Measurements from ENCODE around the gene PCDHGA7. TPM values are rescaled to one million over a fixed set of nuclear protein-coding genes. Genes with fewer than 3 reads are reported as not detected.
A peak's percentile ranks its signal among the peaks of the same experiment; 100 is the strongest.

Gene PCDHGA7
- total and polyA plus RNA-seq, 2 donors (not counting 3 experiments of a cell fraction or from before 2014, with no cell fraction given): 0.84 to 1.8 TPM

DNA sequence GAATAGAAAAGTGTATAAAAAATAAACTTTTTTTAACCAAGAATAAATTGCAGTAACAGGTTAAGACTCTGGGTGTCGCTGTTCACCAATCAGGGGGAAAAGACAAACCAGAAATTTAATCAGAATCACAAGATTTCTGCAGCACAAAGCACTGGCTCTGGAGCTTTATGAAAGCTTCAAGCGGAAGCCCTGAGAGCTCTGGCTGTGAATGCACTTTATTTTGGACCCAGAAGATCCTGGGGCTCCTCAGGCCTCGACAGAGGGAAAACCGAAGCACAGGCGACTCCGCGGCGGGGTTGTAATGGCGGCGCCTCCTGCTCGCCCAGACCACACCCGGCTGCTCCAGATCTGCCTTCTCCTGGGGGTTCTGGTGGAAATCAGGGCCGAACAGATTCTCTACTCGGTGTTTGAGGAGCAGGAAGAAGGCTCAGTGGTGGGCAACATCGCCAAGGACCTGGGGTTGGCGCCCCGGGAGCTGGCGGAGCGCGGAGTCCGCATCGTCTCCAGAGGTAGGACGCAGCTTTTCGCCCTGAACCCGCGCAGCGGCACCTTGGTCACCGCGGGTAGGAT lies 27.6 kb upstream of the PCDHGA7 start, which contains the start of gene PCDHGA4:
Gene PCDHGA4 (plus strand): TSS at position 122 of the 570 bp plus-strand sequence. CDS start 87 bp downstream, at position 209.
- Histone ChIP-seq H4K20me1 (replicated peaks; ENCODE audit: control insufficient read depth, extremely low read depth, insufficient read depth, low read length) (no peaks in the 10 kb centered on the region), H3K27ac (ENCODE audit: insufficient read depth, low read depth, low read length) (no peak within 1 kb of the TSS), H3K4me1 (ENCODE audit: control insufficient read depth, extremely low read depth, insufficient read depth, low read length) (no peaks in the 10 kb centered on the region), H3K4me3 (replicated peaks in 1 of 3; ENCODE audit: insufficient read depth in 1 of 3, low read depth in 1 of 3, low read length in 3 of 3) (peak within 1 kb of the TSS; percentile 11 to 38 (median 33)), H3K79me2 (ENCODE audit: control insufficient read depth, insufficient read depth, low read length) (no peaks in the 10 kb centered on the region), H3K27me3 (ENCODE audit: control insufficient read depth in 2 of 2, insufficient read depth in 2 of 2, low read length in 2 of 2) (peaks cover 34 to 58% of the 10 kb centered on the region in 2 experiments), H3K9me1 (replicated peaks; ENCODE audit: control insufficient read depth, extremely low read depth, insufficient read depth, low read length) (no peaks in the 10 kb centered on the region), H2AFZ (ENCODE audit: low read depth, low read length) (peak within 1 kb of the TSS; percentile 73), H3K9me3 (replicated peaks; ENCODE audit: control insufficient read depth, insufficient read depth, low read length) (no peaks in the 10 kb centered on the region), H3K4me2 (ENCODE audit: insufficient read depth, low read length) (peak within 1 kb of the TSS; percentile 38), H3K9ac (replicated peaks; ENCODE audit: extremely low read depth, insufficient read depth, low read length) (no peak within 1 kb of the TSS), H3K36me3 (ENCODE audit: control insufficient read depth in 2 of 2, extremely low read depth in 1 of 2, insufficient read depth in 2 of 2, low read length in 2 of 2) (no peaks in the 10 kb centered on the region)
- BruUV-seq (replicated peaks): TSS peak; percentile 14
- ChIA-PET CTCF (interaction anchor here (0.6 to 3.0 kb wide), 20 partner anchors 9 to 212 kb away, joined by 3 to 25 read pairs (median 5); partner anchors contain the start of genes PCDHGA11, PCDHGA12, PCDHGA2 and PCDHGA3), POLR2A (no interaction called here)
- TF ChIP-seq GATA2 (IDR thresholded peaks at IDR 0.05; ENCODE audit: insufficient read depth, insufficient read length, low read depth, low read length): no peak
- no peak for TF ChIP-seq EZH2 (IDR thresholded peaks at IDR 0.05; ENCODE audit: borderline replicate concordance, low read depth, low read length, severe bottlenecking)
- TF ChIP-seq, protein P1, sequence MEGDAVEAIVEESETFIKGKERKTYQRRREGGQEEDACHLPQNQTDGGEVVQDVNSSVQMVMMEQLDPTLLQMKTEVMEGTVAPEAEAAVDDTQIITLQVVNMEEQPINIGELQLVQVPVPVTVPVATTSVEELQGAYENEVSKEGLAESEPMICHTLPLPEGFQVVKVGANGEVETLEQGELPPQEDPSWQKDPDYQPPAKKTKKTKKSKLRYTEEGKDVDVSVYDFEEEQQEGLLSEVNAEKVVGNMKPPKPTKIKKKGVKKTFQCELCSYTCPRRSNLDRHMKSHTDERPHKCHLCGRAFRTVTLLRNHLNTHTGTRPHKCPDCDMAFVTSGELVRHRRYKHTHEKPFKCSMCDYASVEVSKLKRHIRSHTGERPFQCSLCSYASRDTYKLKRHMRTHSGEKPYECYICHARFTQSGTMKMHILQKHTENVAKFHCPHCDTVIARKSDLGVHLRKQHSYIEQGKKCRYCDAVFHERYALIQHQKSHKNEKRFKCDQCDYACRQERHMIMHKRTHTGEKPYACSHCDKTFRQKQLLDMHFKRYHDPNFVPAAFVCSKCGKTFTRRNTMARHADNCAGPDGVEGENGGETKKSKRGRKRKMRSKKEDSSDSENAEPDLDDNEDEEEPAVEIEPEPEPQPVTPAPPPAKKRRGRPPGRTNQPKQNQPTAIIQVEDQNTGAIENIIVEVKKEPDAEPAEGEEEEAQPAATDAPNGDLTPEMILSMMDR (IDR thresholded peaks at IDR 0.05; ENCODE audit: extremely low read depth in 1 of 2, insufficient read depth in 1 of 2, low read depth in 1 of 2, low read length in 2 of 2): peak; percentile 33 to 54
- TF ChIP-seq, protein P2, sequence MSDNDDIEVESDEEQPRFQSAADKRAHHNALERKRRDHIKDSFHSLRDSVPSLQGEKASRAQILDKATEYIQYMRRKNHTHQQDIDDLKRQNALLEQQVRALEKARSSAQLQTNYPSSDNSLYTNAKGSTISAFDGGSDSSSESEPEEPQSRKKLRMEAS (IDR thresholded peaks at IDR 0.05; ENCODE audit: insufficient read depth, insufficient read length): no peak
- DNase-seq (ENCODE audit: low read depth, low spot score) (peak; percentile 34), FAIRE-seq (no peak)
- intact Hi-C loops (cut with micrococcal nuclease) (loop anchor here (5.0 kb wide), 1 partner anchor 207 kb away; no protein-coding TSS in a partner anchor), dilution Hi-C loops (cut with MboI; ENCODE audit: extremely low pct_ligation_motif_present, low sequenced_read_pairs) (no loop called here)
